NCI-H1694 (cell line): ENCODE measurements around the gene C6orf52.
"Not testable (repeated sequence)": the region's sequence is repeated elsewhere in the genome, so short reads cannot be mapped to it uniquely, and the experiment has no call there.

Experiments used
- DNase-seq: peaks from one replicate; lab custom pipeline; 2025; lab: John Stamatoyannopoulos, UW

The C6orf52 gene

DNA sequence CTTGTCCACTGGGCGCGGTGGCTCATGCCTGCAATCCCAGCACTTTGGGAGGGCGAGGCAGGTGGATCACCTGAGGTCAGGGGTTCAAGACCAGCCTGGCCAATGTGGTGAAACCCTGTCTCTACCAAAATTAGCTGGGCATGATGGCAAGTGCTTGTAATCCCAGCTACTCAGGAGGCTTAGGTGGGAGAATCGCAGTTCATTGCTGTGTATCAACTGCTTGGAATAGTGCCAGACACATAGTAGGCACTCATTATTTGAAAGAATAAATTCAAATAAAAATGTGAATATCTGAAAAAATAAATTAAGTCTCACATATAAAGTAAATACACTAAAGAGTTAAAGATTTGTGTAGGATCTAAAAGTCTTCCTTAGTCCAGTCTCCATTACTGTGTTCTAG lies 2.2 kb upstream of the C6orf52 start:
- DNase-seq, result no peak

DNA sequence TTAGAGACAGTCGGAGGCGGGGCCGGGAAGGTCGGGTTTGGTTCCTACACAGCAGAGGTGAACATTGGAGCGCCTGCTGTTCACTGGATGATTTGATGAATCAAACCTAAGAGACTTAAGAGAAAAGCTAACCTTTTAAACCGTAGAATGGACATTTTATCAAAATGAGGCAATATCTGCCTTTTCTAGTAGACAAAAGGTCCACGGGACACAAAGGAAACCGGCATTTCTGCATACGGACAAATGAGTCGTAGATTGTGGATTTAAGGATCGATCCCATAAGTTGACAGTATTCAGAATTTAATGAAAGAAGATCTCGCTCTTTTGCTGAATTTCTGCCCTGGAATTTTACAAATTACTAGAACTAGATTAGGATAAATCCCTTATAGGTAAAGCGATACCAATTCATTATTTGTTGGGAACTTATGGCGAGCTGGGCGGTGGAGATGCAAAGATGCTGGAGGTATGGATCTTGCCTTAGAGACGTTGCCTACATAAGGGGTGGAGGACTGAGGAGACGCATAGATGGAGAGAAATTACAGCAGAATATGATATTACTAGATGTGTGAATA lies 756 bp upstream of the C6orf52 start:
- DNase-seq, result no peak

DNA sequence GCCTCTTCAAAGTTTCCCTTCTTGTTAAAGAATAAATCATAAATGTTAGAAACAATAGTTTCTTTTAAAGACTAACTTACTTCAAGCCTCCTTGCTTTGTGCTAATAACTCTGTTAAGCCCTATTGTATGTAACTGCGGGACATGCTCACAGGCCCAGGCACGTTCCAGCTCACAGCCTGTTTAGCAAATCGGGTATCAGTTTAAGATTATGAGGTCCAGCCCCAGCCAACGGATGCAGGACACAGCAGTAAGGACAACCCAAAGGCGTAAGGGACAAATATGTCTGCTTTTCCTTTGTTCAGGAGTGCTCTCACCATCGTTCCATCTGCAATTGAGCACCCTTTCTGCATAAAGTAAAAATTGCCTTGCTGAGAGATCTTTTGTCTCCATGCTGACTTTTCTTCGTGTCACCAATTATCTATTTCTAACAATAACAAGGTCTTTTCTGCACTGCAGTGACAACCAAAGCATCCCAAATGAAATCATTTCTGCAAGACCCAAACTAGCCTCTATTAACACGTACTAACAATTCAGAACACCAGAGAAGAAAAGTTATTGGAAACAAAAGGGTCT lies 1.4 kb downstream of the C6orf52 start:
- DNase-seq, result no peak

DNA sequence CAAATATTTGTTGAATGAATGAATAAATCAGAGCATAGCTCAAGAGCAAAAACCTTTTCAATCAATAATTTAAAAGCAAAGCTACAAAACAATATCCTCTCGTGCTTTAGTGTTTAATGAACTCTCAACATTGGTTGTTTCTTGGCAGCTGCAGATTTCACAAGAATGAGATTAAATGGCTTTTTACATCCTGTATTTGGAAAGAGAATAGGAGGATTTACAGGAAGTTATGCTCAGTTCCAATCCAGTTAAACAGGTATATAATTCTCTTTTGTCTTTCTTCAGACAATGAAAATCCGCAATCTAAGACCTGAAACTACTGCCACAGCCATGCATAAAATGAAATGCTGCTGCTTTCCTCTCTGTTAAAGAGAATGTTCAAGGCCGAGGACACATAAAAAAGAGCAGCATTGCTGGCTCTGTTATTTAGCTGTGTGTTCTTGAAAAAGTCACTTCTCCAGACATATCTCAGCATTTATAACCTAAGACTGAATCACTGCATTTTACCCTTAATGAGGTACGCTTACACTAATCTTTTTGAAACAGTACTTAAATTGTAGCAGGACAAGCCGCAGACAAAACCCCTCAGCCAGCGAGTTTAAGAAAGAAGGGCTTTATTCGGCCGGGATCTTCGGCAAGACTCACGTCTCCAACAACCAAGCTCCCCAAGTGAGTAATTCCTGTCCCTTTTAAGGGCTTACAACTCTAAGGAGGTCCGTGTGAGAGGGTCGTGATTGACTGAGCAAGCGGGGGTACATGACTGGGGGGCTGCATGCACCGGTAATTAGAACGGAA lies 3.6 kb downstream of the C6orf52 start:
- no peak for DNase-seq

DNA sequence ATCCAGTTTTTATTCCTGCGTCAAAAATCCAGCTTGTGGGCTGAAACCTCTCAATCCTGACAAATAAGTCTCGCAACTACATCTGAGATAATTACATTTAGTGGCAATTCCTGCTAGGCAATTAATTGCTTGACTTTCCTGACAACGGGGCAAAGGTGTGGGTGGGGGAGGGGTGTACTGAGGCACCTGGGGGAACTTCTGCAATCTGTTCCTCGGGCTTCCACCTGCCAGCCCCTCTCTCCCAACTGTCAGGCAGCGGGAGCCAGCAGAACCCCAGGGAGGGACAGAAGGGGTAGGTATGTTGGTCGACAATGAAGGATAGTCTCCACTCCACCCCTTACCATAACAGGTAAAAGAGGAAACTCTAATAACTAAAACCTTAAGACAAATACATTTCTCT lies 6.8 kb downstream of the C6orf52 start:
- no peak for DNase-seq

DNA sequence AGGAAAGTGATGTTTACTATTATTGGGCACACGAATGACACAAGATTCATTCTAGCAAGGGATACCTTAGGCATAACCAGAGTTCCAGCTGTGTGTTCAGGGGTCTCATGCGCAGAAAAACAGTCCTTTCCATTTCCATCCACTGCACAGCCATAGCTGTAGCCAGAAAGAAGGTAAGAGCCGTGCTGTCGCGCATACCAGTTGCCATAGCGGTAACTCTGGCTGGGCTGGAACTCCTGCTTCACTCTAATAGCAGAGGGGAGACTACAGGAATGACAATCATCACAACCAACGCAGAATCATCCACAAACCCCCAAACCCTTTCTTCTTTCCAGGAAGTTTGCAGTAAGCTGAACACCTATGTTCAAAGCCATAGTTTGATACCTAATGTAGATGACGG lies 7.5 kb downstream of the C6orf52 start:
- DNase-seq, result no peak

DNA sequence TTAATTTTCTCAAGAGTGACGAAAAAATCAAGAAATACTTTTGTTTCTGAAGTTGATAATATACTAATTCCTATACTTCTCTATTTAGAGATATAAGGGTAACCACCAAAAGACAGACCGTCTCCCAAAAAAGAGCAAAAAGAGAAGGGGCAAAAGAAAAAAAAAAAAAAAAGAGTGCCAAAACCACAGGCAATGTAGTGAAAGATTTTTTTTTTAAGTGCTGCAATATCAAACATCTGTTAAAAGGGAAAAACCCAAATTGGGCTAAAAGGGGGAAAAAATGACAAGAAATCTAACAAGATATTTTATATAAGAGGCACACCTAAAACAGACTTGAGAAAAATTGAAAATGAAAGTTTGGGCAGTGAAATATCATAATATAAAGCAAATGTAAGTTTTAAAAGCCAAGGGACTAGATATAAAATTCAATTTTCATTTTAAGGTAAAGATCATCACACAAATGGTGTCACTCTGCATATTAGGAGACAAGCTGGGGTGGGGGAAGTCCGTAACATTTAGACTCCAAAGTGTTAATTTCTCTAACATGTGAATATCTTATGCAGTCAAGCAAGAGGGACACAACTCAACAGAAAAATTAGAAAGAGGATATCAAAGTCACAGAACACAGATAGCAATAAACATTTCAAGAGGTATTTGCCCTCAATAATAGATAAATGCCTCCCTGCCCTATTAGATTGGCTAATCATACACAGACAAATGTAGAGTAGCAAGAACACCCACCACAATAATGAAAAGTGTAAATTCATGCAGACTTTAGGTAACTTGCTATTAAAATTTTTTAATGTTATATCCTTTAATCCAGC lies 9.1 kb downstream of the C6orf52 start:
- DNase-seq, result no peak

DNA sequence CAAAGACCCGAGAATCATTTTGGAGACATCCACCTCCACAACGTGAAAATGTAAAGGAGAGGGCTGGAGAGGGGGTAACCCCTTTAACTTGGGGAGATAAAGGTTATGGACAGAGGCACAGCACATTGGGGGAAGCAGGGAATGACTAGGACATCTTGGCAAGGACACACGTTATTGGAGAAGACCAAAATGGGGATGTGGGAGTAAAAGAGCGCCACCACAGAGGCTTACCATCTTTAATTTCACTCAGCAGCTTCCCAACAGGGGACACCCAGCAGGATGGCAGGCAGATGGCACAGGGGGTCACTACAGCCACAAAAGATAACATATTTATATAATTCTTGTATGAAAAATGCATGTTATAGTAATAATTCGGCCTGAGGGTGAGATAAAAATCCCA lies 9.8 kb downstream of the C6orf52 start:
- no peak for DNase-seq

DNA sequence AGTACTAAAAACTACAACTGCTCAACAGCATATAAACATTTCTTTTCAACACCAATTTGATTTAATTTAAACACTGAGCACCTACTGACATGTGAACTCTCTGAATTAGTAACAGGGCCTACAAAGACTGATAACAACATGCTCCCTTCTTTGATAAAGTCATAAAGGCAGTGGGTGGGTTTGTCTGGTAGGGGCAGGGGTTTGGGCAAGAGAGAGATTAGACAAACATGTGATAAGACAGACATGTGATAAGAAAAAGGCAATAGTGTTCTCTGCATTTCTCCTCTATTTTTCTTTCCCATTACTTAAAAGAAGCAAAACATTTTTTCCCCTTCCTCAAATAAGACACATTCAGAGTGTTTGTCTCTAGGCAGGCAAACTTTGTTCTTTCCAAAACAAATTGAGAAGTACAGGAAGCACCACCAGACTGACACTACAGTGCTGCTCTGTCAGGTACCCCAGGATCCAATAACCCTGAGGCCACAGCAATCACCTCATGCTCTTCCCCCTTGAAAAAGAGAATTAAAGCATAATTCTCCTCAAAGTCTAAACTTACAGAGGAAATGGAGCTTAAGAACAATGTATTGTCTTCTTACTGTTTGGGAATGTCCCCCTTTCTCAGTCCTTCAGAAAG lies 11.9 kb downstream of the C6orf52 start:
- DNase-seq, result no peak

DNA sequence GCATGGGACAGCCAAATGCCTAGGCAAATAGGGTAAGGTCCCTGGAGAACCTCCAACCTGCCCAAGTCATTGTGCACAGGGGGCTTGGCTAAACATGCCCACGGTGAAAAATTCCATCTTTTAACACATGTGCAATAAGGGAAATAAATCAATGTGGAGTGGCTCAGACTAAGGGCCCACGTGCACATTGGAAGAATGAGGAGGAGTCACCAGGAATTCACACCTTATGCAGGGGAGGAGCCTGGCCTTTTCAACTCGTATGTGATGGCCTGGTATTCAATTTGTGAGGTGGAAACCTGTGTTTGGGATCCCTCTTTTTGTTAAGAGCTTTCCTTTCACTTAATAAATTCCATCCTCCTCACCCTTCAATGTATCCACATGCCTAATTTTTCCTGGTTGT lies 12.6 kb downstream of the C6orf52 start:
- no peak for DNase-seq

DNA sequence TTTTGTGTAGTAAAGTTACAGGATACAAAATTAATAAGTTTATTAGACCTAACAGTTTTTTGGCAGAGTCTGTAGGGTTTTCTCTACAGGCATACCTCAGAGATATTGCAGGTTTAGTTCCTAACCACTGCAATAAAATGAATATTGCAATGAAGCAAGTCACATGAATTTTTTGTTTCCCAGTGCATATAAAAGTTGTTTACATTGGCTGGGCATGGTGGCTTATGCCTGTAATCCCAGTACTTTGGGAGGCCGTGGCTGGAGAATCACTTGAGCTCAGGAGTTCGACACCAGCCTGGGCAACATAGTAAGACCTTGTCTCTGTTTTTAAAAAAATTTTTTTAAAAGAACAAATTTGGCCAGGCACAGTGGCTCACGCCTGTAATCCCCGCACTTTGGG lies 16.0 kb downstream of the C6orf52 start:
- no peak for DNase-seq

DNA sequence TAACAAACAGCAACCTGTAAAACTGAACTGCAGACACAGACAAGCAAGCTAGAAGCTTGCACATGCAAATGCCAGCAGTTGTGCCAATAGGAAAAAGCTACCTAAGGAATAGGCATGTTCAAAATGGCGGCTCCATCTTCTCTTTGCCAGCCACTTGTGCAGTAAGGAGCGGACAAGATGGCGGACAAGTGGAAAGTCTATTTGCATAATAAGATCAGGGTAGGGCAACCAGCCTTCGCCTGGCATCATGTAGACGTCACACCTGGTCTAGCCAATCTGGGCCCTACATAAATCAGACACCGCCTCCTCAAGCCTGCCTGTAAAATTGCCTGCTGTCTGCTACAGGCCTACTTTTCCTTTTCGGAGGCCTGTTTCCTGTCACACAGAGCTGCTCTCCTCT lies 18.0 kb downstream of the C6orf52 start:
- DNase-seq, result no peak

DNA sequence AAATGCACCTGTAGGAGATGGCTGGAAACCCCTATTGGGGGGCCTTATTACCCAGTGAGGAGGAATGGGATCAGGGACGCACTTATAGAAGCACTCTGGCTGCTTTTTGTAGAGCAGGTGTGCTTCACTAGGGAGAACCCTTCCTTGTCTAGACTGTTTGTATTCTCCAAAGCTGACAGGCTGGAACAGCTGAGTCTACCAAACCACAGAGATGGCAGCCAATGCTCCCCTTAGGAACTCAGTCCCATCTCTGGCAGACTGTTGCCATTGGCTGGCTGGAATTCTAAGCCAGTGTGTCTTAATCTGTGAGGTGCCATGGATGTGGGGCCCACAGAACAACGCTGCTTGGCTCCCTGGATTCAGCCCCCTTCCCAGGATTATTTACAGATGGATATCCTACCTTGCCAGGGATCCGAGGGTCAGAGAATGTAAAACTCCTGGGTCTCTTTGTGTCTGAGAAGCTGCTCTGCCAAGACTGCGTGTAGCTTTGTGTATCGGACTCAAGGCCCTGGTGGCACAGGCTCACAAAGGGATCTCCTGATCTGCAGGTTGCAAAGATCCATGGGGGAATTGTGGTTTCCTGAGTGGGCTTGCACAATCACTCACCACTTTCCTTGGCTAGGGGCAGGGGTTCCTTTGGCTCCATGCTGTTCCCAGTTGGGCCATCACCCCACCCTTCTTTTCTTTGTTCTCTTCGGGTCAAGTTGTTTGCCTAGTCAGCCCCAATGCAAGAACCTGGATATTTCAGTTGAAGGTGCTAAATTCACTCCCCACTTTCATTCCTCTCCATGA lies 26.1 kb downstream of the C6orf52 start:
- no peak for DNase-seq

DNA sequence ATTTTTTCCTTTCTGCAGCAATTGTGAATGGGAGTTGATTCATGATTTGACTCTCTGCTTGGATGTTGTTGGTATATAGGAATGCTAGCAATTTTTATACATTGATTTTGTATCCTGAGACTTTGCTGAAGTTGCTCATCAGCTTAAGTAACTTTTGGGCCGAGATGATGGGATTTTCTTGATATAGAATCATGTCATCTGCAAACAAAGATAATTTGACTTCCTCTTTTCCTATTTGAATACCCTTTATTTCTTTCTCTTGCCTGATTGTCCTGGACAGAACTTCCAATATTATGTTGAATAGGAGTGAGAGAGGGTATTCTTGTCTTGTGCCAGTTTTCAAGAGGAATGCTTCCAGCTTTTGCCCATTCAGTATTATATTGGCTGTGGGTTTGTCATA lies 28.8 kb downstream of the C6orf52 start:
- not testable (repeated sequence) for DNase-seq

DNA sequence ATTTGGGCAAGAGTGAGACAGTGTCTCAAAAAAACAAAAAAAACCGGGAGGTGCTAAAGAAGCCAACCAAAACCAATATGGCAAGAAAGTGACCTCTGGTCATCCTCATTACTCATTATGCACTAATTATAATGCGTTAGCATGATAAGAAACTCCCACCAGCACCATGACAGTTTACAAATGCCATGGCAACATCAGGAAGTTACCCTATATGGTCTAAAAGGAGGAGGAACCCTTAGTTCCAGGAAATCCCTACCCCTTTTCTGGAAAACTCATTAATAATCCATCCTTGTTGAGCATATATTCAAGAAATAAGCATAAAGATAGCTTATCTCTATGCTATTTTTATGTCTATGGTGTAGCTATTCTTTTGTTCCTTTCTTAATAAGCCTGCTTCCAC lies 31.7 kb downstream of the C6orf52 start:
- DNase-seq, result no peak

DNA sequence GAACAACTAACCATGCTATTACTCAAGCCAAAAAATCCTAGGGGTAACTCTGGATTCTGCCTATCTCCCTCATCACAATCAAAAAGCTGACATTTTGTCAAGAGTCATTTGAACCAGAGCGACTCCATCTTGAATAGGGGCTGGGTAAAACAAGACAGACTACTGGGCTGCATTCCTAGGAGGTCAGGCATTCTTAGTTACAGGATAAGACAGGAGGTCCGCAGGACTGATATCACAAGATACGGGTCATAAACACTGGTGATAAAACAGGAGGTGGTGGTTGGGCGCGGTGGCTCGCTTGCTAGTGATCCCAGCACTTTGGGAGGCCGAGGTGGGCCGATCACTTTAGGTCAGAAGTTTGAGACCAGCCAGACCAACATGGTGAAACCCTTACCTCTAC lies 32.2 kb downstream of the C6orf52 start:
- DNase-seq, result no peak

DNA sequence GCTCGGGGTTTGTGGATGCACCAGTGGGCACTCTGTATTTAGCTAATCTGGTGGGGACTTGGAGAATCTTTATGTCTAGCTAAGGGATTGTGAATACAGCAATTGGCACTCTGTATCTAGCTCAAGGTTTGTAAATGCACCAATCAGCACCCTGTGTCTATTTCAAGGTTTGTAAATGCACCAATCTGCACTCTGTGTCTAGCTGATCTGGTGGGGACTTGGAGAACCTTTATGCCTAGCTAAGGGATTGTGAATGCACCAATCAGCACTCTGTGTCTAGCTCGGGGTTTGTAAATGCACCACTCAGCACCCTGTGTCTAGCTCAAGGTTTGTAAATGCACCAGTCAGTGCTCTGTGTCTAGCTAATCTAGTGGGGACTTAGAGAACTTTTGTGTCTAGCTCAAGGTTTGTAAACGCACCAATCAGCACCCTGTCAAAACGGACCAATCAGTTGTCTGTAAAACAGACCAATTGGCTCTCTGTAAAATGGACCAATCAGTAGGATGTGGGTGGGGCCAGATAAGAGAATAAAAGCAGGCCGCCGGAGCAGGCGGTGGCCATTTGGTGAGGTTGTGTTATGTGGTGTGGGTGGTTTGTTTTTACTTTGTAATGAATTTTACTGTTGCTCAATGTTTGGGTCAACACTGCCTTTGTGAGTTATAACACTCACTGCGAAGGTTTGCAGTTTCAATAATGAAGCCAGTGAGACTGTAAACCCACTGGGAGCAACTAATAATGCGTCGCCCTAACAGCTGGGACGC lies 33.8 kb downstream of the C6orf52 start:
- not testable (repeated sequence) for DNase-seq

DNA sequence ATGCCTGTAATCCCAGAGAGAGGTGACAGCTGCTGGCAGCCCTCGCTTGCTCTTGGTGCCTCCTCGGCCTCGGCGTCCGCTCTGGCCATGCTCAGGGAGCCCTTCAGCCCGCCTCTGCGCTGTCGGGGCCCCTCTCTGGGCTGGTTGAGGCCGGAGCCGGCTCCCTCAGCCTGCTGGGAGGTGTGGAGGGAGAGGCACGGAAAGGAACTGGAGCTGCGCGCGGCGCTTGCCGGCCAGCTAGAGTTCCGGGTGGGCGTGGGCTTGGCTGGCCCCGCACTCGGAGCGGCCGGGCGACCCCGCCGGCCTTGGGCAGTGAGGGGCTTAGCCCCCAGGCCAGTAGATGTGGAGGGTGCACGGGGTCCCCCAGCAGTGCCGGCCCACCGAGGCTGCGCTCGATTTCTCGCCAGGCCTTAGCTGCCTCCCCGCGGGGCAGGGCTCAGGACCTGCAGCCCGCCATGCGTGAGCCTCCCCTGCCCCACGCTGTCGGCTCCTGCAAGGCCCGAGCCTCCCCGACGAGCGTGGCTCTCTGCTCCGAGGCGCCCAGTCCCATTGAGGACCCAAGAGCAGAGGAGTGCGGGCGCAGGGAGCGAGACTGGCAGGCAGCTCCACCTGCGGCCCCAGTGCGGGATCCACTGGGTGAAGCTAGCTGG lies 34.6 kb downstream of the C6orf52 start:
- no peak for DNase-seq

DNA sequence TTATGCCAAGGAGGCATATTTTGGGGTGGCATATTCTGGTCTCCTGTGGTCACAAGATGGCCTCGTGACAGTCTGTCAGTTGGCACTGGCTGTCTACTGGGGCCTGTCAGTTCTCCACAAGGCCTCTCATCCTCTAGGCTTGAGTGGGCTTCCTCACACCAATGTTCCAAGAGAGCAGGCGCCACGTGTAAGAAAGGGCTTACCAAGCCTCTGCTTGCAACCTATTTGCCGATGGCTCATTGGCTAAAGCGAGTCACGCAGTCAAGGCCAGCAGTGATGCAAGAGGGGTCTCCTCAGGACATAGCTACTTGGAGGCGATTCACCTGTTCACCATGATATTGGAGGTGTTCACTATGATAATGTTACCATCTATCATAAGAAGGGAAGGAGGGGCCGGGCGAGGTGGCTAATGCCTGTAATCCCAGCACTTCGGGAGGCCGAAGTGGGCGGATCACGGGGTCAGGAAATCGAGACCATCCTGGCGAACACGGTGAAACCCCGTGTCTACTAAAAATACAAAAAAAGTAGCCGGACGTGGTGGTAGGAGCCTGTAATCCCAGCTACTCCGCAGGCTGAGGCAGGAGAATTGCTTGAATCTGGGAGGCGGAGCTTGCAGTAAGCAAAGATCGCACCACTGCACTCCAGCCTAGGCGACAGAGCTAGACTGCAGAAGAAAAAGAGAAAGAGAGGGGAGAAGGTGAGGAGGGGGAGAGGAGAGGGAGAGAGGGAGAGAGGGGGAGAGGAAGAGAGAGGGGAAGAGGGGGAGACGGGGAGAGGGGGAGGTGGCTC lies 35.3 kb downstream of the C6orf52 start:
- no peak for DNase-seq
